Spinal cord (tissue), 10 donors: ENCODE measurements around the gene ACIN1. TPM values are rescaled to one million over a fixed set of nuclear protein-coding genes. Genes with fewer than 3 reads are reported as not detected.

Experiments used
- DNase-seq, 6 donors: peaks; one replicate each; pipeline versions ENCODE4 v3.0.0 to v3.0.0-alpha.2; 2013 to 2015; ENCODE audit warnings: low spot score in 6 of 6, low read depth in 4 of 6
- H3K27ac ChIP-seq: one replicate; pipeline ENCODE4 v1.5.1; 2013; ENCODE audit warnings: low read depth, low read length, control low read depth
- H3K27me3 ChIP-seq: one replicate; pipeline ENCODE4 v1.6.1; 2013; ENCODE audit warnings: low read length; ENCODE audit not compliant: control insufficient read depth, insufficient read depth
- H3K36me3 ChIP-seq: one replicate; pipeline ENCODE4 v1.6.1; 2013; ENCODE audit warnings: low read length; ENCODE audit not compliant: control insufficient read depth, insufficient read depth
- H3K4me1 ChIP-seq: one replicate; pipeline ENCODE4 v1.6.1; 2013; ENCODE audit warnings: low read length; ENCODE audit not compliant: control insufficient read depth, insufficient read depth
- H3K4me3 ChIP-seq: one replicate; pipeline ENCODE4 v1.5.1; 2013; ENCODE audit warnings: low read depth, low read length, control low read depth
- H3K9me3 ChIP-seq: one replicate; pipeline ENCODE4 v1.6.1; 2013; ENCODE audit warnings: low read length; ENCODE audit not compliant: control insufficient read depth, insufficient read depth
- WGBS: methylation state at CpG from one replicate; pipeline ENCODE4 v1.1.5; 2013; ENCODE audit warnings: missing lambda C conversion rate; ENCODE audit not compliant: insufficient coverage; 5-methylcytosine and 5-hydroxymethylcytosine counted together
- polyA plus RNA-seq, 2 donors: library from polyadenylated mRNA; unstranded; fragments of 120-200 nt; gene quantifications; one replicate each; pipeline ENCODE4 v1.2.1, GENCODE V29; 2013; ENCODE audit not compliant: insufficient read length in 2 of 2
- total RNA-seq, 2 donors: library from RNA; depleted of rRNA in 1 of 2; stranded (reverse); fragments of 120-200 nt in 1 of 2; fragments of >200 nt in 1 of 2; gene quantifications; one replicate each; pipeline versions ENCODE4 v1.2.3 to v1.2.4, GENCODE V29; 2013 to 2014
- donor health status: healthy.

The ACIN1 gene
- total and polyA plus RNA-seq, 4 donors, result 63.2 to 229 (median 160) TPM

DNA sequence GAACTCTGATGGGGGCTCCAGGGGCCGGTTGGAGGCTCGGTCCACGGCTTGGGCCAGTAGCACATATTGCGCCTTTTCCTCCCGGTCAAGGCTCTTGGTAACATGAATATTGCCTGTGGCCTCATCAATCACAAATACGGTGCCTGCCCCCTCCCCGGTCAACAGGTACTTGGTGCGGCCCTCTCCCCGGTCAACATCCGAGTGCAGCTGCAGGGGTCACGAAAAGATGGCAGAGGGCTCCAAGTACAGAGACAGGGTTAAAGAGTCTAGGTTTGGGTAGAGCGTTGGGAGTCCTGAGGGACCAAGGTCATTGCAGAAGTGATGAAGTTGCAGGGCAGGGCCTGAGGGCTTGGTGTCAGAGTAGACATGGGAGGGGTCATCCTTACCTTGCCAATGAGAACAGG is 39.8 kb downstream of the ACIN1 start:
- peaks cover 61% of the 10 kb centered on the region for H3K36me3 ChIP-seq
- peaks cover 53% of the 10 kb centered on the region for H3K4me1 ChIP-seq
- H3K4me3 ChIP-seq, result no peak overlapping the region
- no peak overlapping the region for H3K27ac ChIP-seq
- H3K9me3 ChIP-seq, result no peaks in the 10 kb centered on the region
- 93% methylated on average over 8 of the region's 12 CpGs for WGBS
- no peak for DNase-seq
- no peaks in the 10 kb centered on the region for H3K27me3 ChIP-seq

DNA sequence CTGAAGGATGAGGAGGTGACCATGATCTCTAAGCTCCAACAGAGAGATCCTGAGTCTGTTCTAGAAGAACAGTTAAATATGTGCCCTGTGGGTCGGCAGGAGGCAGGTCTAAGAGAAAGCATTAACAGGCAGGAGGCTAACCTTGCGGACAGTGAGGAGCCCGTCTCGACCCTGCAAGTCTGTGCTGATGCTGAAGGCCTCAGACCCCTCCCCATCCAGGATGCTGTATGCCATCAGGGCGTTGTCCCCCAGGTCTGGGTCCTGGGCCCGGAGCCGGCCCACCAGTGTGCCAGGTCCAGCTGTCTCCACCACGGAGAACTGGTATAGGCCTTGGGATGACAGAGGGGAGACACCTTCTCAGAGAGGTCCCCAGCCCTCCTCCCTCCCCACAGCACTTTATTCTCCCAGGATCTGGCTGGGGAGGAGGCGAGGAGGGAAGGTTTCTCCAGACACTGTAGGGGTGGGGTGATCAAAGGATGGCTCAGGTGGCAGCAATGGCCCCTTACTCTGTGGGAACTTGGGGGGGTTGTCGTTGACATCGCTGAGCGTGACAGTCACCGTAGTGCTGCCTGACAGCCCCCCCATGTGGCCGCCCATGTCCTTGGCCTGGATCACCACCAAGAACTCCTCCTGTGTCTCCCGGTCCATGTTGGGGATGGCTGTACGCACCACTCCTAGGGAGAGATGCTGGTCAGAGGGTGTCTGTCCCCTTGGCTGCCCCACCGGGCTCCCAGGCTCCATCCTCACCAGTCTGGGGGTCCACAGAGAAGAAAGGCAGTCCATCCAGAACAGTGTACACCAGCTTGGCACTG is 40.7 kb downstream of the ACIN1 start:
- H3K9me3 ChIP-seq, result no peaks in the 10 kb centered on the region
- WGBS, result 66% methylated on average over 11 of the region's 17 CpGs
- no peak overlapping the region for H3K27ac ChIP-seq
- peak in 2 of 6 donors; percentile 31 to 75 for DNase-seq
- no peak overlapping the region for H3K4me3 ChIP-seq
- peaks cover 53% of the 10 kb centered on the region for H3K4me1 ChIP-seq
- H3K36me3 ChIP-seq, result peaks cover 58% of the 10 kb centered on the region
- no peaks in the 10 kb centered on the region for H3K27me3 ChIP-seq

DNA sequence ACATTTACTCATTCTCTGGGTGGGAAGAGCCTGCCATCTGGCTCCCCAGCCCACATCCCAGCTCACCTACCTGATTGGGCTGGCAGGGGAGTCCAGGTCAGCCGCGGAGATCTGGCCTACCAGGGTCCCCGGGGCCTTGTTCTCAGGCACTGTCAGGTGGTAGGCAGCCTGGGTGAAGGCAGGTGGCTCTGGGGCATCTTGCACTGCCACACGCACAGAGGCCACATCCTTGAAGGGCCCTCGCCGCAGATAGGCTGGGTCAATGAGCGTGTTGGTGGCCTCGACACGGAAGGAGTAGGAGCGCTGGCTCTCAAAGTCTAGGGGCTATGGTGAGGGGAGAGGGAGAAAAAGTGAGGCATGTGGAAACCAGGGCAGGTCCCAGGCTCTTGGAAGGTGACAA is 41.5 kb downstream of the ACIN1 start:
- Histone ChIP-seq H3K4me3 (no peak overlapping the region), H3K27ac (no peak overlapping the region), H3K9me3 (no peaks in the 10 kb centered on the region), H3K36me3 (peaks cover 57% of the 10 kb centered on the region), H3K4me1 (peaks cover 47% of the 10 kb centered on the region), H3K27me3 (no peaks in the 10 kb centered on the region)
- no peak for DNase-seq
- WGBS, result 94% methylated on average over 10 of the region's 10 CpGs

DNA sequence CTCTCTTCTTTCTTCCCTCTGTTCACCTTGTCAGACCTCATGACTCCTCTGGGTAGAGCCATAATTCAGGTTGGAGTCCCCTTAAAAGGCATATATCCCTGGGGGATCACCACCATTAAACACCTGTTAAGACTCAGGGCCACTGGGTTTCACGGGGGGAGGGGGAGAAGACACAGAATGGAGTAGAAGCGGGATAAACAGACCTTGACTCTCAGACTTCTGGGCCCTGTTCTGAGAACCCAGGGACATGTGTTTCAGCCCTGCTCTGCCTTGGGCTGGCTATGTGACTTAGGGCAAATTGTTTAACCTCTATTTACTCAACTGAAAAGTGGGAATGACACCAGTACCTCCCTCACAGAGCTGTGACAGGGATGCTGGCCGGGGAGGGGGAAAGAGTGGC is 42.3 kb downstream of the ACIN1 start:
- Histone ChIP-seq H3K27me3 (no peaks in the 10 kb centered on the region), H3K36me3 (peaks cover 61% of the 10 kb centered on the region), H3K4me3 (no peak overlapping the region), H3K9me3 (no peaks in the 10 kb centered on the region), H3K27ac (no peak overlapping the region), H3K4me1 (peaks cover 41% of the 10 kb centered on the region)
- WGBS, result no CpG with 5 or more reads among the region's 3 CpGs
- DNase-seq, result no peak

DNA sequence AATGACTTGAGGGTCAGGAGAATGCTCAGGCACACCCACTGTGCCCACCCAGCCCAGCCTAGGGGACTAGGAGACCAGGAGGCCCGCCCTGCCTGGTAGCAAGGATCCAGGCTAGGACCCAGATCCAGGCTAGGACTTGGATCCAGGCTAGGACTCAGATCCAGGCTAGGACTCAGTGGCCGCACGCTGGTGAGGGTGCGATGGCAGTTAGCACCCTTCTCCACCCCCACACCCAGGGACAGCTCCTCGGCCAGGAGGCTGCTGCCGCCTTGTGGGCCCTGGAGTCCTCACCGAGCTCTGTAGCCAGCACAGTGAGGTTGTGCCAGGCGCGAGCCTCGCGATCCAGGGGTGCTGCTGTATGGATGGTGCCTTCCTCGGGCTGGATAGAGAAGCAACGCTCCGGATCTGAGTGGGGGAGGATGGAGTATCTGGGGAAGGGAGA is 42.7 kb downstream of the ACIN1 start:
- peak in 1 of 6 donors; percentile 47 for DNase-seq
- WGBS, result 64% methylated on average over 8 of the region's 14 CpGs
- Histone ChIP-seq H3K27me3 (no peaks in the 10 kb centered on the region), H3K4me1 (peaks cover 42% of the 10 kb centered on the region), H3K4me3 (no peak overlapping the region), H3K27ac (no peak overlapping the region), H3K36me3 (peaks cover 66% of the 10 kb centered on the region), H3K9me3 (no peaks in the 10 kb centered on the region)

DNA sequence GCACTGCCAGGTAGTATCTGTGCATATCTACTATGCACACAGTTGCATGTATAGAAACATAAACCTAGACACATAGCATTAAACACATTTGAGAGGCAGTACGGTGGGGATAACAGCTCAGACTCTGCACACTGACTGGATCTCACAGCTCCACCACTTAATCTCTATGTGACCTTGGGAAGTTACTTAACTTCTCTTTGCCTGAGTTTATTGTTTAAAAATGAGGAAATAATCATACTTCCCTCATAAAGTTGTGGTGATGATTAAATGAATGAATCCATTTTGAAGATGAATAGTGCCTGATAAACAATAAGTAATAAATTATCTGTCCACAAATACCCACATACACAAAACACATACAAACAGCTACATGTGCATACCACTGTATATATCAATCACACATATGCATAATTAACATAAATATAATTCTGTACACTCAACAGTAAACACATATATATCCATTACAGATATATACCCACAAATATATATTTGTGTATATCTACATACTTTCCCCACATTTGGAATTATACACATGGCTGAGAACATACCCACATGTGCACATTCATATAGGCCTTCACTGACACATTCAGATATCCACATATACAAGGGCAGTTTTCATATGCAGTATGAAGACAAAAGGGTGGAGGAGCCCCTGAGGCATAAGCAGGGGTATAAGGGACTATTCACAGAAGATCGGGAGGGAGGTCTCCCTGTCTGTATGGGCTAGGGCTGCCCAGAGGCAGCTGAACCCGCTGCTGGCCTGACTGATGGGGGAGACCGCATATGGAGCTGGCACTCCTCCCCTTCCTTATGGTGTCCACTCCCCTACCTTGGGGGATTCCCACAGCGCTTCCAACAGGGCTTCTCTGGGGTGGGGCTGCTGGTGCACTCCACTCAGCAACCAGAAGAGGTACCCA is 43.5 kb downstream of the ACIN1 start:
- Histone ChIP-seq H3K36me3 (peaks cover 69% of the 10 kb centered on the region), H3K27me3 (no peaks in the 10 kb centered on the region), H3K9me3 (no peaks in the 10 kb centered on the region), H3K4me3 (no peak overlapping the region), H3K4me1 (peaks cover 38% of the 10 kb centered on the region), H3K27ac (no peak overlapping the region)
- DNase-seq, result no peak
- WGBS, result 67% methylated on average over 4 of the region's 5 CpGs

DNA sequence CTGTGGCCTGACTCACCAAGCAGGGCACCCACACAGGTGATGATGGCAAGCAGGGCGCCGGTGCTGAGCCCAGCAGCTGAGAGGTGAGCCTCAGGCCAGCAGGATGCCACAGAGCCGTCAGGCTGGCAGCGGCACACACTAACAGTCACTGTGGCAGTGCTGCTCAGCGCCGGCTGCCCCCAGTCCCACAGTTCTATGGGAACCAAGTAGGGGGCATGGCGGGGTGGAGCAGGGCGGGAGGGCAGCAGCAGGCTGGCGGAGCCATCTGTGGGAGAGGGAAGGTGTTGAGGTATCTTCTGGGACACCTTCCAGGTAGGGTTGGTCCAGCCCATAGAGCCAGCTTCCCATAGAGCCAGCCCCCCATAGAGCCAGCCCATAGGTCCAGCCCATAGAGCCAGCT is 45.9 kb downstream of the ACIN1 start:
- H3K27me3 ChIP-seq, result no peaks in the 10 kb centered on the region
- H3K4me3 ChIP-seq, result no peak overlapping the region
- H3K27ac ChIP-seq, result no peak overlapping the region
- peaks cover 55% of the 10 kb centered on the region for H3K36me3 ChIP-seq
- peaks cover 16% of the 10 kb centered on the region for H3K4me1 ChIP-seq
- no peak for DNase-seq
- WGBS, result 96% methylated on average over 7 of the region's 9 CpGs
- no peaks in the 10 kb centered on the region for H3K9me3 ChIP-seq

DNA sequence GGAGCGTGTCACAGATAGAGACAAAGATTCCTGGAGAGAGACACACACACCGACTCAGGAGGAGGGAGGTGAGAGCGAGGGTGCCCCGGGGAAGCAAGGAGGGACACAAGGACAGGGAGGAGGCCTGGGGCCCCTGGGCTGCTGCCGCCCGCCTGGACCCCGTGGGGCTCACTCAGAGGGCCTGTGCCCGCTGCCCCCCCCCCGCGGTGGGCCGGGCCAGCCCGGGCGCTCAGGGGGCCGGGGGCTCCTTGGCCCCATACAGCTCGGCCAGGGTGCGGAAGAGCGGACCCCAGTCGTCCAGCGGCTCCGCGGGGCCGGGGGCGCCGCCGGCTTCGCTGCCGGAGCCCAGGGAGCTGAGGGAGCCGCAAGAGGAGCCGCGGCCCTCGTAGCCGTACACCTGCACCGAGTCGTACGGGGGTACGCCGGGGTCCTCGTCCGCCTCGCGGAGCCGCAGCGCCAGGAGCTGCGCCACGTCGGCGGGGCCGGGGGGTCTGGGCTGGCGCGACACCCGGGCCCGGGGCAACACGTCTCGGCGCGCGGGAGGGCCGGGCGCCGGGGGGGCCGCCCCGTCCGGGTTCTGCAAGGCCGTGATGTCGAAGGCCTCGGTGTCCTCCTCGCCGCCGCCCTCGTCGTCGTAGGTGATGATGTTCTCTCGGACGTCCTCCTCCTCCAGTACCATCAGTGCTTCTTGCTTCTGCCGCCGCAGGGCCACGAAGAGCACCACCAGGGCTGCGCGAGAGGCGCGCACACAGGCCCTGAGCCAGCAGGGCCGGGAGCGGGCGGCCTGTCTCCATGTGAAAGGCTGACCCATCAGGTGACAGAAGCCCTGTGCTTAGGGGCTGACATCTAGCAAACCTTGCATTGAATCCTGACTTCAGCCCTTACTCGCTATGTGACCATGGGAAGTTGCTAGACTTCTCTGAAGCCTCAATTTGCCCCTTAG is 46.9 kb downstream of the ACIN1 start:
- Histone ChIP-seq H3K27me3 (no peaks in the 10 kb centered on the region), H3K36me3 (peaks cover 45% of the 10 kb centered on the region), H3K4me3 (no peak overlapping the region), H3K27ac (no peak overlapping the region), H3K4me1 (peaks cover 22% of the 10 kb centered on the region), H3K9me3 (no peaks in the 10 kb centered on the region)
- DNase-seq, result no peak
- WGBS, result 70% methylated on average over 84 of the region's 85 CpGs

DNA sequence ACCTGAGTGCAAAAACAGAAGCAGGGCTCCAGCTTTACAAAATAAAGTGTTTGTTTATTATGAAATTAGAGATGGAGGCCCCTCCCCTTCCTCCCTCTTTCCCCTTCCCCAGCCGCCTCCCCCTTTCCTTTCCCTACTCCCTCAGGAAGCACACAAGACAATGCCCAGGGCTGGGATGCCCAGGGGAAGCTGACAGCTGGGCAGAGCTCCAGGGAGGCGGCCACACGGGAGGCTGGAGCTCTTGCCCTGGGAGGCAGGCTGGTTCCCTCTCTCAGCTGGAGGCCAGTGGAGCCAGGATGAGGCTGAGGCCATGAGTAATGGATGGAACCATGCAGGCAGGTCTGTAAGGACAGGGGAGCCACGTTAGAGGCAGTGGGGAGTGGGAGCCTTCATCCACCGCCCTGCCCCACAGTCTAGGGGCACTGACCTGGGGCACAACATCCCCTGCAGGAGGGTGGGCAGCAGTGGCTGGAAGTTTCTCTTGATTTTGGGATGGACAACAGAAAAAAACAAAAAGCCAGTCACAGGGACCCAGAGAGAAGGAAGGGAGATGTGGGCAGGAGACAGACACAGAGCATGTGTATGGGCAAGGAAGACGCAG is 47.8 kb downstream of the ACIN1 start:
- no peaks in the 10 kb centered on the region for H3K9me3 ChIP-seq
- no peak for DNase-seq
- H3K36me3 ChIP-seq, result peaks cover 38% of the 10 kb centered on the region
- H3K4me3 ChIP-seq, result no peak overlapping the region
- 43% methylated on average over 5 of the region's 6 CpGs for WGBS
- no peaks in the 10 kb centered on the region for H3K27me3 ChIP-seq
- H3K4me1 ChIP-seq, result peaks cover 22% of the 10 kb centered on the region
- H3K27ac ChIP-seq, result no peak overlapping the region
